ENCODE measurements around the gene LEF1.
A peak's percentile ranks its signal among the peaks of the same experiment; 100 is the strongest.

The LEF1 gene

GRCh38 chr4:108035691-108036090 lies 133.0 kb downstream of the LEF1 start:
- no peak for TF ChIP-seq CTCF (IDR thresholded peaks at IDR 0.05; ENCODE audit: insufficient read depth, low read depth, low read length, missing control alignments)
- no peak overlapping the region; the same call in 1 of the 2 replicates for H3K4me3 ChIP-seq (ENCODE audit: low read depth, low read length)
- peak; percentile 33 for DNase-seq (ENCODE audit: low read depth)

GRCh38 chr4:108034565-108034964 lies 134.2 kb downstream of the LEF1 start:
- no peak for DNase-seq (ENCODE audit: low read depth)
- TF ChIP-seq CTCF (IDR thresholded peaks at IDR 0.05; ENCODE audit: insufficient read depth, low read depth, low read length, missing control alignments): no peak
- H3K4me3 ChIP-seq (ENCODE audit: low read depth, low read length): no peak overlapping the region

GRCh38 chr4:108033348-108033747 lies 135.4 kb downstream of the LEF1 start:
- no peak overlapping the region for H3K4me3 ChIP-seq (ENCODE audit: low read depth, low read length)
- DNase-seq (ENCODE audit: low read depth): no peak
- TF ChIP-seq CTCF (IDR thresholded peaks at IDR 0.05; ENCODE audit: insufficient read depth, low read depth, low read length, missing control alignments): no peak

DNA sequence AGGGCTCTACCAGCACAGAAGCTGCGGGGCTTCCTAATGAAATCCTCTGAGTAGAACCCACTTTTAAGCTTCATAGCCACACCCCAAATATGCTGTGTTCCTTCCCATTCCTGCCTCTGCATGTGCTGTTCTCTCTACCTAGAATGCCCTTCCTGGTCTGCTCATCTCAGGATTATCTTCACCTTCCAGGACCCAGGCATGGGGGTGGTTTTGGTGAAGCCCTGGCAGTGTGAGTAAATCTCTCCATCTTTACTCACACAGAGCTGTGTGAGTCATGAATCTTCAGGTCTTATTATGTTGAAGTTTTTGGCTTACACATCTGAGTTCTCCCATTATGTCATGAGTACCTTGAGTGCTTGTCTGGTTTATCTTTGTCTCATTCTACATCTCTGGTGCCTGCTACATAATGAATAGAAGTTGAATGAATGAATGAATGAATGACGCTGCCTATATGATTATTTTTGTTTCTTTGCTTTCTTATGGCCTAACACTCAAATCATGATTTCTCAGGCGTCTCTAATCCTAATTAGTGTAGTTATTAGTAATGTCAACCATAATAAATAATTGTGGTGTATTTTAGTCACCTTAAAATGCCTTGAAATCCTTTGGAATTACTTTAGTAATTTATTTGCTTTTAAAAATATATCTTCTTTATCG lies 137.2 kb downstream of the LEF1 start:
- no peak for DNase-seq (ENCODE audit: low read depth)
- no peak overlapping the region for H3K4me3 ChIP-seq (ENCODE audit: low read depth, low read length)
- TF ChIP-seq CTCF (IDR thresholded peaks at IDR 0.05; ENCODE audit: insufficient read depth, low read depth, low read length, missing control alignments): no peak

- H3K4me3 ChIP-seq (ENCODE audit: low read depth, low read length): no peak overlapping the region
- TF ChIP-seq CTCF (IDR thresholded peaks at IDR 0.05; ENCODE audit: insufficient read depth, low read depth, low read length, missing control alignments): peak; percentile 64
- DNase-seq (ENCODE audit: low read depth): peak; percentile 82
These were observed 138.4 kb downstream of the LEF1 start for GRCh38 chr4:108030332-108030731.

- no peak for TF ChIP-seq CTCF (IDR thresholded peaks at IDR 0.05; ENCODE audit: insufficient read depth, low read depth, low read length, missing control alignments)
- H3K4me3 ChIP-seq (ENCODE audit: low read depth, low read length): no peak overlapping the region
- DNase-seq (ENCODE audit: low read depth): no peak
These were observed 139.0 kb downstream of the LEF1 start for GRCh38 chr4:108029731-108030130.
